ENCODE results near the gene GADD45A.

DNA sequence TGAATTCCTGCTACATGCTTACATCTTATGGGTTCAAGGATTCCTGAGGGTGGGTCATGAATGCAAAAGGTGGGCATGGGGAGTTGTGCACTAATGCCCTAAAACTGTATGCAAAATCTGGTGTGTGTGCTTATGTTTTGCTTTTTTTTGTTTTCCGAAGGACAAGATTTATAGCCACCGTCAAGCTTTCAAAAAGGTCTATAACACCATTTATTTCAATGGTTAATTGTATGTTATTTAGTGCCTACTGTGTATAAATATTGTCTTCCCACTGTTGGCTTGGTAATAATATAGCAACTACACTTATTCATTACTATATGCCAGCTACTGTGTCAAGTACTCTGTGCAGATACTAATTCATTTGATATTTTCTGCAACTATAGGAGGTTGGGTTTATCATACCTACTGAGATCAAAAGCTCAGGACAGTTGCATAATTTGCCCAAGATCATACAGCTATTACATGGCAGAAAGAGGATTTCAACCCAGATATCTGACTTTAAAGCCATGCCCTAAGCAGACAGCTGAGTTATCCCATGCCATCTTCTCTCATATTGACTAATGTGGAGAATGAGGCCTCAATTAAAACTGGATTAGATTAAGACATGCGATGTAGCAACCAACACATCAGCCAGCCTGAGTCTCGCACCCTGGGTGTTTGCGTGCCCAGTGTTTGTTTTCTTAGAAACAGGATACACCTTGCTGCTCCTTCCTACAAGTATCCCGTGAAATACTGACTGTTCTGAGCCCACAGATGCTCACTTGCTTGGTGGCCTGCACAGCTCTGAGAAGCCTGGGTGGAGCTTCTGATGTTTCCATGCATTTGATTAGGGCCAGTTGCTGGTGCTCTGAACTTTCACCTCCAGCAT lies 34.6 kb downstream of the GADD45A start:
- TF ChIP-seq EZH2 (IDR thresholded peaks at IDR 0.05; ENCODE audit: insufficient read depth, poor library complexity, severe bottlenecking), result no peak
- no peak for TF ChIP-seq EZH2phosphoT487 (IDR thresholded peaks at IDR 0.05; ENCODE audit: insufficient read depth, low read depth)

Measured in GM23248 (cell line).